ENCODE measurements around the gene SH3RF3. TPM values are rescaled to one million over a fixed set of nuclear protein-coding genes. Genes with fewer than 3 reads are reported as not detected.

The SH3RF3 gene
- total RNA-seq, 1 donor from 2014 or later = 7.9 TPM

GRCh38 chr2:109348190-109348589 lies 219.2 kb downstream of the SH3RF3 start:
- Histone ChIP-seq H3K4me3 (no peak overlapping the region), H3K27ac (replicated peaks) (no peak overlapping the region), H3K9me3 (replicated peaks) (no peaks in the 10 kb centered on the region), H3K36me3 (no peaks in the 10 kb centered on the region), H3K4me1 (peaks cover 49% of the 10 kb centered on the region), H3K27me3 (ENCODE audit: low read depth) (no peaks in the 10 kb centered on the region)
- intact Hi-C loops (cut with micrococcal nuclease) = no loop called here
- DNase-seq = no peak
- no peak for TF ChIP-seq CTCF (IDR thresholded peaks at IDR 0.05; ENCODE audit: borderline replicate concordance)

- peak overlapping the region; percentile 65 for H3K27ac ChIP-seq (replicated peaks)
- H3K27me3 ChIP-seq (ENCODE audit: low read depth) = no peaks in the 10 kb centered on the region
- H3K9me3 ChIP-seq (replicated peaks) = no peaks in the 10 kb centered on the region
- DNase-seq = no peak
- intact Hi-C loops (cut with micrococcal nuclease) = no loop called here
- H3K36me3 ChIP-seq = no peaks in the 10 kb centered on the region
- no peak for TF ChIP-seq CTCF (IDR thresholded peaks at IDR 0.05; ENCODE audit: borderline replicate concordance)
- no peak overlapping the region for H3K4me3 ChIP-seq
- H3K4me1 ChIP-seq = peaks cover 49% of the 10 kb centered on the region
Observed at GRCh38 chr2:109348671-109349502, 219.9 kb downstream of the SH3RF3 start.

GRCh38 chr2:109349503-109350465 lies 220.8 kb downstream of the SH3RF3 start:
- intact Hi-C loops (cut with micrococcal nuclease) = no loop called here
- DNase-seq = no peak
- peaks cover 49% of the 10 kb centered on the region for H3K4me1 ChIP-seq
- H3K36me3 ChIP-seq = no peaks in the 10 kb centered on the region
- H3K27me3 ChIP-seq (ENCODE audit: low read depth) = no peaks in the 10 kb centered on the region
- TF ChIP-seq CTCF (IDR thresholded peaks at IDR 0.05; ENCODE audit: borderline replicate concordance) = peak; percentile 40
- H3K27ac ChIP-seq (replicated peaks) = peak overlapping the region; percentile 65
- no peak overlapping the region for H3K4me3 ChIP-seq
- H3K9me3 ChIP-seq (replicated peaks) = no peaks in the 10 kb centered on the region

GRCh38 chr2:109350526-109350925 lies 221.5 kb downstream of the SH3RF3 start:
- DNase-seq = no peak
- no peak for TF ChIP-seq CTCF (IDR thresholded peaks at IDR 0.05; ENCODE audit: borderline replicate concordance)

GRCh38 chr2:109351164-109351756 lies 222.3 kb downstream of the SH3RF3 start:
- intact Hi-C loops (cut with micrococcal nuclease) = no loop called here
- Histone ChIP-seq H3K9me3 (replicated peaks) (no peaks in the 10 kb centered on the region), H3K4me1 (peaks cover 46% of the 10 kb centered on the region), H3K4me3 (no peak overlapping the region), H3K27me3 (ENCODE audit: low read depth) (no peaks in the 10 kb centered on the region), H3K27ac (replicated peaks) (peak overlapping the region; percentile 50), H3K36me3 (no peaks in the 10 kb centered on the region)
- TF ChIP-seq CTCF (IDR thresholded peaks at IDR 0.05; ENCODE audit: borderline replicate concordance) = no peak
- peak; percentile 70 for DNase-seq

More at GRCh38 chr2:109350526-109350925, 221.5 kb downstream of the SH3RF3 start:
- H3K36me3 ChIP-seq = no peaks in the 10 kb centered on the region
- intact Hi-C loops (cut with micrococcal nuclease) = no loop called here
- no peaks in the 10 kb centered on the region for H3K27me3 ChIP-seq (ENCODE audit: low read depth)
- no peak overlapping the region for H3K4me3 ChIP-seq
- H3K9me3 ChIP-seq (replicated peaks) = no peaks in the 10 kb centered on the region
- H3K27ac ChIP-seq (replicated peaks) = peak overlapping the region; percentile 50
- peaks cover 49% of the 10 kb centered on the region for H3K4me1 ChIP-seq

All from left ventricle myocardium inferior (tissue), 1 donor.